Erythroblast (primary cell): Measurements from ENCODE around the gene GTF2IRD1.
"Not testable (repeated sequence)": the region's sequence is repeated elsewhere in the genome, so short reads cannot be mapped to it uniquely, and the experiment has no call there.

Source experiments
- DNase-seq, 2 experiments: peaks; one replicate each; lab custom pipeline; 2025; lab: John Stamatoyannopoulos, UW
- GATA1 ChIP-seq: IDR thresholded peaks from 2 replicates; pipeline ENCODE4 v1.6.1; 2011; ENCODE audit warnings: low read depth, mild to moderate bottlenecking, control low read depth, low read length, moderate library complexity
- POLR2A ChIP-seq: IDR thresholded peaks from 2 replicates; pipeline ENCODE4 v1.6.1; 2011; ENCODE audit warnings: mild to moderate bottlenecking, low read length

The GTF2IRD1 gene

GRCh38 chr7:74453322-74454011 is at the start of gene GTF2IRD1:
Gene GTF2IRD1 (plus strand): TSS chr7:74453906. CDS start chr7:74508081, 54,175 bp downstream.
- DNase-seq, result peak; percentile 6 to 14
- no peak for TF ChIP-seq POLR2A
- no peak for TF ChIP-seq GATA1

DNA sequence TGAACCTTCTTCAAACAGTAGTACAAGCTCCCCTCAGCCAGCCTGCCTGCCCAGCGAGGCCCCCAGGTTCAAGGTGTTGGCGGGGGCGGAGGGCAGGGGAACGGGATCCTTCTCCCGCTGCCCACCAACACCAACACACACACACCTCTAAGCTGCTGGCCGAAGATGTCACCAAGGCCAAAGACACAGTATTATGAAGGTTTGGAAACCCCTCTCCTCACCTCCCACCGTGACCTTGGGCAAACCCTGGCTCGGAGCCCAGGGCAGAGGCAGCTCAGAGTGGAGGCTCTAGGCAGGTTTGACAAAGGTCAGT is 49.4 kb upstream of the GTF2IRD1 start:
- DNase-seq, result no peak
- TF ChIP-seq POLR2A, result no peak
- TF ChIP-seq GATA1, result no peak

DNA sequence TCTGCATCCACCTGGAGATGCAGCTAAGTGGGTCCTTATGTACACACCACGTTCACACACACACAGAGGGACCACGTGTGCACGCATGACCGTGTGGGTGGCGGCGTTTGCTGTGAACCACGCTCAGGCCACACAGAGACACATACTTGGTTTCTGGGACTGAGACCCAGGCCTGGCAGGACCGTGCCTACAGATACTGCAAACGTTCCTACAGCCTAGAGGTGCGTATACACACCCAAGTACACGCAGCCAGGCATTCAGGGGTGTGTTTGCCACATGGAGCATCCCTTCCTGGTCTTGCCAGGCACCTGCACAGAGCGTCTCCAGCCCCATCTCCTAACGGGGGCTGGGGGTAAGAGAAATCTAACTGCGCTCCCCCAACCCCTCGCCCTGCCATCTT is 49.0 kb upstream of the GTF2IRD1 start:
- TF ChIP-seq POLR2A (no peak), GATA1 (no peak)
- no peak for DNase-seq

- TF ChIP-seq GATA1, result no peak
- TF ChIP-seq POLR2A, result no peak
- DNase-seq, result peak in 1 of 2 experiments; percentile 28
Observed at GRCh38 chr7:74405191-74405898, 48.4 kb upstream of the GTF2IRD1 start.

DNA sequence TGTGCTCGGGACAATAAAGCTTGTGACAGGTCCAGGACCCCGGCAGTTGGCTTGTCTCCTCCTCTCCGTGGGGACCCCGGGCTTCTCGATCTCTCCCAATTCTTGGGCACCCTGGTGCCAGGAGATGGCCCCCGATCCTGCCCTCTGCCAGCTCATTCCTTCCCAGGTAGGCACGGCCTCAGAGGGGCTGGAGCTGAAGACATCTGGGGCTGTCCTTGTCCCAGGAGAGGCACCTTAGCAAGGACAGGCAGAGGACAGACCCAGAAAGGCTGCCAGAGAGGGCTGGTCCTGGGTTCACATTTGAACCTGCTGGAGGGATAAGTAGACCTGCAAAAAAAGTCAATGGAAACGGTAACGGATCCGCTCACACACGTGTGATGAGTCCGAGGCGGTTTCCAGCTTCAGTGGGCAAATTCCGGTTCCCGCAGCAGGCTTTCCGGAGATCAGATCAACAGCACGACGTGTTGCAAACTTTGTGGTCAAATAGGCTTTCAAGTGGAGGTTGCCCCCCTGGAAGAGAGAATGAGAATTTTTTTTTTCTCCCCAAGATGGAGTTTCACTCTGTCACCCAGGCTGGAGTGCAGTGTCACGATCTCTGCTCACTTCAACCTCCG is 47.7 kb upstream of the GTF2IRD1 start:
- DNase-seq, result no peak

DNA sequence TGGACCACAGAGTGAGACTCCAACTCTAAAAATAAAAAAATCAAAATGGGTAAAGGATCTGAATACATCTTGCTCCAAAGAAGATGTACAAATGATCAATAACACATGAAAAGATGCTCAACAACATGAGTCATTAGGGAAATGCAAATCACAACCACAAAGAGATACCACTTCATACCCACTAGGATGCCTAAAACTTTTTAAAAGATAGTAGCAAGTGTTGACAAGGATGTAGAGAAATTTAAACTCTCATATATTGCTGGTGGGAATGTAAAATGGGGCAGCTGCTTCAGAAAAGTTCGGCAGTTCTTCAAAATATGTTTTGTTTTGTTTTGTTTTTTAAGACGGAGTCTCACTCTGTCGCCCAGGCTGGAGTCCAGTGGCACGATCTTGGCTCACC is 45.7 kb upstream of the GTF2IRD1 start:
- TF ChIP-seq POLR2A, result no peak
- TF ChIP-seq GATA1, result no peak
- no peak for DNase-seq

More for the DNA sequence above, 47.7 kb upstream of the GTF2IRD1 start:
- TF ChIP-seq POLR2A (no peak), GATA1 (no peak)

- DNase-seq, result no peak
- TF ChIP-seq GATA1 (no peak), POLR2A (no peak)
Observed at GRCh38 chr7:74409571-74409970, 44.1 kb upstream of the GTF2IRD1 start.

DNA sequence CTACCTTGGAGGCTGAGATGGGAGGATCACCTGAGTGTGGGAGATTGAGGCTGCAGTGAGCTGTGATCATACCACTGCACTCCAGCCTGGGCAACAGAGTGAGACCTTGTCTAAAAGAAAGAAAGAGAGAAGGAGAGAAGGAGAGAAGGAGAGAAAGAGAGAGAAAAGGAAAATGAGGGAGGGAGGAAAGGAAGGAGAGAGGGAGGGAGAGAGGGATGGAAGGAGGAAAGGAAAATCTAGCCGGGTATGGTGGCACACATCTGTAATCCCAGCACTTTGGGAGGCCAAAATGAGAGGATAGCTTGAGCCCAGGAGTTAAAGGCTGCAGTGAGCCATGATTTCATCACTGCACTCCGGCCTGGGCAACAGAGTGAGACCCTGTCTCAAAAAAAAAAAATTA is 42.9 kb upstream of the GTF2IRD1 start:
- DNase-seq, result no peak
- no peak for TF ChIP-seq GATA1

- DNase-seq, result not testable (repeated sequence)
Observed at GRCh38 chr7:74411571-74411970, 42.1 kb upstream of the GTF2IRD1 start.

- no peak for TF ChIP-seq POLR2A
- TF ChIP-seq GATA1, result no peak
- DNase-seq, result no peak
Observed at GRCh38 chr7:74412056-74412455, 41.6 kb upstream of the GTF2IRD1 start.

- no peak for TF ChIP-seq GATA1
- no peak for TF ChIP-seq POLR2A
Observed at GRCh38 chr7:74412603-74413002, 41.1 kb upstream of the GTF2IRD1 start.

GRCh38 chr7:74414595-74415333 is 38.9 kb upstream of the GTF2IRD1 start:
- not testable (repeated sequence) for DNase-seq

More at GRCh38 chr7:74412603-74413002, 41.1 kb upstream of the GTF2IRD1 start:
- DNase-seq, result no peak

- DNase-seq, result peak; percentile 54 to 77
- TF ChIP-seq GATA1 (no peak), POLR2A (no peak)
Observed at GRCh38 chr7:74417419-74417971, 36.2 kb upstream of the GTF2IRD1 start.

DNA sequence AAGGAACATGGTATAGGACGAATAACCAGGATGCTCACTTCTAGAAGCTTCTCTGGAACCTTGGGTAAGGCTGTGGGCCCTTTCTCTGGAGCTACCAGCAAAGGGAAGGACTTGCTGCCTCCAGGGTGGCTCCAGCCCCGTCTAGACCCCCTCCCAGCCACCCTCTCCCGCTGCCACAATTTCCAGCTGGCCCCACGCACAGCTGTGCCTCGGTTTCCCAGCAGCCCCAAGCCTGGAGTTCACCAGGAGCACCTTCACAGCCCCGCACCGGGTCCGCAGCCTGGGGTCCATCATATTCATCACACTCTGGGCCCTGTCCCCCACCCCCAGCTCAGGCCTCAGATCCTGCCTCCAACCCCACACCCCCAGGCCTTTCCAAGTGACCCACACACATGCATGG is 35.6 kb upstream of the GTF2IRD1 start:
- TF ChIP-seq POLR2A (no peak), GATA1 (no peak)
- DNase-seq, result no peak
